Natural killer cell (primary cell): Measurements from ENCODE around the gene RRP1B. TPM values are rescaled to one million over a fixed set of nuclear protein-coding genes. Genes with fewer than 3 reads are reported as not detected.
A peak's percentile ranks its signal among the peaks of the same experiment; 100 is the strongest.
"Not testable (repeated sequence)": the region's sequence is repeated elsewhere in the genome, so short reads cannot be mapped to it uniquely, and the experiment has no call there.

Experiments used
- ATAC-seq, 3 donors: fragments of 150-1000 bp in 2 of 3; fragments of 200-7000 bp in 1 of 3; cut with Tn5 transposase; 1 replicate in 1 of 3; 2 replicates in 2 of 3; pipeline ENCODE4 v1.10.0; 2021; ENCODE audit warnings: mild to moderate bottlenecking in 2 of 3, moderate library complexity in 2 of 3
- DNase-seq, 2 donors: peaks; one replicate each; pipeline versions ENCODE4 v3.0.0 to v3.0.0-alpha.2; 2013 to 2021; ENCODE audit warnings: mixed read lengths in 1 of 2
- H3K27ac ChIP-seq: one replicate; pipeline ENCODE4 v1.5.1; 2013; ENCODE audit warnings: mild to moderate bottlenecking, low read length
- H3K27me3 ChIP-seq: one replicate; pipeline ENCODE4 v1.6.1; 2013; ENCODE audit warnings: low read length; ENCODE audit not compliant: control insufficient read depth, insufficient read depth
- H3K36me3 ChIP-seq: one replicate; pipeline ENCODE4 v1.6.1; 2013; ENCODE audit warnings: low read length; ENCODE audit not compliant: control insufficient read depth, insufficient read depth
- H3K4me1 ChIP-seq: one replicate; pipeline ENCODE4 v1.6.1; 2013; ENCODE audit warnings: low read length; ENCODE audit not compliant: control insufficient read depth, insufficient read depth
- H3K4me3 ChIP-seq: one replicate; pipeline ENCODE4 v1.5.1; 2013; ENCODE audit warnings: low read length
- H3K9me3 ChIP-seq: one replicate; pipeline ENCODE4 v1.6.1; 2013; ENCODE audit warnings: low read length; ENCODE audit not compliant: control insufficient read depth, insufficient read depth
- H3K27ac Mint-ChIP-seq, 2 donors: one replicate each; pipeline ENCODE4 v1.8.0; 2022; ENCODE audit warnings: mild to moderate bottlenecking in 2 of 2, mixed read lengths in 2 of 2, moderate library complexity in 1 of 2
- H3K27me3 Mint-ChIP-seq, 2 donors: one replicate each; pipeline ENCODE4 v1.8.0; 2022; ENCODE audit warnings: low read depth in 2 of 2, mixed read lengths in 2 of 2
- H3K36me3 Mint-ChIP-seq: one replicate; pipeline ENCODE4 v1.8.0; 2022; ENCODE audit warnings: mixed read lengths
- H3K4me1 Mint-ChIP-seq, 2 donors: one replicate each; pipeline ENCODE4 v1.8.0; 2022; ENCODE audit warnings: mixed read lengths in 2 of 2
- H3K4me3 Mint-ChIP-seq: one replicate; pipeline ENCODE4 v1.8.0; 2022; ENCODE audit warnings: mild to moderate bottlenecking, moderate library complexity, mixed read lengths
- H3K9me3 Mint-ChIP-seq, 2 donors: one replicate each; pipeline ENCODE4 v1.8.0; 2022; ENCODE audit warnings: mixed read lengths in 2 of 2
- CTCF ChIP-seq: fragments of 200-600 bp; IDR thresholded peaks from one replicate; pipeline ENCODE4 v1.8.0; 2022; ENCODE audit warnings: antibody characterized with exemption
- WGBS: methylation state at CpG from one replicate; pipeline ENCODE4 v1.1.7; 2013; ENCODE audit warnings: missing lambda C conversion rate; ENCODE audit not compliant: insufficient coverage; 5-methylcytosine and 5-hydroxymethylcytosine counted together
- intact Hi-C: fragments of 100-400 bp; cut with micrococcal nuclease; formaldehyde crosslinking; loops from one replicate; pipeline ENCODE4 v1.14.2; 2022
- total RNA-seq, 4 donors: library from RNA; stranded (reverse); fragments of 120-200 nt in 1 of 4; gene quantifications; one replicate each; pipeline versions ENCODE4 v1.2.3 to v1.2.4, GENCODE V29; 2013 to 2022

RRP1B gene
- total RNA-seq, 3 donors from 2014 or later (not counting 1 experiment from before 2014, with no cell fraction given): 18.1 to 28.4 (median 25.0) TPM

DNA sequence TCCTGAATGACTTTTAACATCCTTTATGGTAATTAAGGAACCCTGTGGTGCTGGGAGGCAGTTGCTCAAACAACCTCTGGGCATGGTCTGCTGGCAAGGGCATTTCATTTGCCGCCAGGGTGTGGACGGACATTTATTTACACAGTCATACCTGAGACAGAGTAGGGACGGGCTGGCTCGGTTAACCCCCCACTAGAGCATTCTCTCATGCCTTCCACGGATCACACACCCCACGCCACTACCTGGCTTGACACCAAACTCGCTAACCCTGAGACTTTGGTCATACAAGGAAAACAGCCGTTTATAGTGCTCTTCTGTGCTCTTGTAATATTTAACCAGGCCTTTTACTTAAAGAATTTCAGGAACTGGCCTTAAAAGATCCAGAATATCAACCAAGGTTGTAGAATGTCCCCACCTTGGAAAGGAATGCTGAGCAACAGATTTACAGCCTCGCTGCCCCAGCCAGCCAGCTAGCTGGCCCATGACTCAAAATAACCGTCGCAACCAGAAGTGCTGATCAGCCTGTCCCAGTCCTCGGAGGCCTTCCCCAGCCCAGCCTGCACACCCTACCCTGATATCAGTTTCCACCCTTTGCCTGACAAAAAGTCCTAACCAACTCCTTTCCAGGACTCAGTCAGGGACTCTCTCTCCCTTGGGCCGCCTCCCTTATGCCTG is 53.0 kb downstream of the RRP1B start:
- intact Hi-C loops: no loop called here

GRCh38 chr21:43713123-43713522 is 53.8 kb downstream of the RRP1B start:
- not testable (repeated sequence) for H3K9me3 Mint-ChIP-seq, H3K27ac Mint-ChIP-seq

More for the DNA sequence above, 53.0 kb downstream of the RRP1B start:
- Histone ChIP-seq H3K4me3 (no peak overlapping the region), H3K36me3 (no peaks in the 10 kb centered on the region), H3K9me3 (no peaks in the 10 kb centered on the region), H3K27me3 (no peaks in the 10 kb centered on the region), H3K27ac (no peak overlapping the region), H3K4me1 (no peaks in the 10 kb centered on the region)
- H3K27ac Mint-ChIP-seq: no peak overlapping the region
- H3K4me3 Mint-ChIP-seq: no peak overlapping the region
- no peak for DNase-seq
- 92% methylated on average over 13 of the region's 13 CpGs for WGBS
- peaks cover 0 to 11% of the 10 kb centered on the region in 2 donors for H3K27me3 Mint-ChIP-seq
- ATAC-seq: no peak
- no peaks in the 10 kb centered on the region for H3K36me3 Mint-ChIP-seq
- no peaks in the 10 kb centered on the region for H3K9me3 Mint-ChIP-seq
- peaks cover 0 to 4% of the 10 kb centered on the region in 2 donors for H3K4me1 Mint-ChIP-seq
- no peak for TF ChIP-seq CTCF

GRCh38 chr21:43716376-43717165 is 57.2 kb downstream of the RRP1B start:
- H3K4me1 ChIP-seq: peaks cover 27% of the 10 kb centered on the region
- no peak for TF ChIP-seq CTCF
- intact Hi-C loops: no loop called here
- Mint-ChIP-seq H3K9me3 (no peaks in the 10 kb centered on the region), H3K4me3 (no peak overlapping the region), H3K36me3 (no peaks in the 10 kb centered on the region), H3K4me1 (peaks cover 15 to 28% of the 10 kb centered on the region in 2 donors), H3K27ac (no peak overlapping the region), H3K27me3 (peaks cover 0 to 5% of the 10 kb centered on the region in 2 donors)
- H3K27ac ChIP-seq: no peak overlapping the region
- WGBS: 53% methylated on average over 12 of the region's 12 CpGs
- no peaks in the 10 kb centered on the region for H3K9me3 ChIP-seq
- no peaks in the 10 kb centered on the region for H3K27me3 ChIP-seq
- H3K4me3 ChIP-seq: no peak overlapping the region
- H3K36me3 ChIP-seq: no peaks in the 10 kb centered on the region
- ATAC-seq (no peak), DNase-seq (no peak)

More at GRCh38 chr21:43713123-43713522, 53.8 kb downstream of the RRP1B start:
- H3K36me3 ChIP-seq, H3K4me1 Mint-ChIP-seq, H3K4me3 Mint-ChIP-seq, H3K27ac ChIP-seq, H3K4me1 ChIP-seq, H3K27me3 ChIP-seq, H3K4me3 ChIP-seq, H3K9me3 ChIP-seq, H3K36me3 Mint-ChIP-seq, intact Hi-C loops, DNase-seq, ATAC-seq: not testable (repeated sequence)
- 95% methylated on average over 6 of the region's 6 CpGs for WGBS
- peaks cover 0 to 14% of the 10 kb centered on the region in 2 donors for H3K27me3 Mint-ChIP-seq

- peak overlapping the region in 1 of 2 donors; percentile 46 for H3K27ac Mint-ChIP-seq
- no peak for TF ChIP-seq CTCF
Observed at GRCh38 chr21:43717166-43717853, 58.0 kb downstream of the RRP1B start.

More at GRCh38 chr21:43717166-43717853, 58.0 kb downstream of the RRP1B start:
- WGBS: 94% methylated on average over 11 of the region's 13 CpGs
- Histone ChIP-seq H3K9me3 (no peaks in the 10 kb centered on the region), H3K4me3 (no peak overlapping the region), H3K36me3 (no peaks in the 10 kb centered on the region), H3K27me3 (no peaks in the 10 kb centered on the region), H3K4me1 (peaks cover 34% of the 10 kb centered on the region), H3K27ac (no peak overlapping the region)
- Mint-ChIP-seq H3K4me3 (peak overlapping the region; percentile 77), H3K4me1 (peaks cover 15 to 35% of the 10 kb centered on the region in 2 donors), H3K27me3 (peaks cover 0 to 4% of the 10 kb centered on the region in 2 donors), H3K36me3 (no peaks in the 10 kb centered on the region), H3K9me3 (no peaks in the 10 kb centered on the region)
- no peak for DNase-seq
- intact Hi-C loops: no loop called here
- ATAC-seq: no peak
